ENCODE results near the gene CYP2U1.
A peak's percentile ranks its signal among the peaks of the same experiment; 100 is the strongest.
"Not testable (repeated sequence)": the region's sequence is repeated elsewhere in the genome, so short reads cannot be mapped to it uniquely, and the experiment has no call there.

Gene CYP2U1

DNA sequence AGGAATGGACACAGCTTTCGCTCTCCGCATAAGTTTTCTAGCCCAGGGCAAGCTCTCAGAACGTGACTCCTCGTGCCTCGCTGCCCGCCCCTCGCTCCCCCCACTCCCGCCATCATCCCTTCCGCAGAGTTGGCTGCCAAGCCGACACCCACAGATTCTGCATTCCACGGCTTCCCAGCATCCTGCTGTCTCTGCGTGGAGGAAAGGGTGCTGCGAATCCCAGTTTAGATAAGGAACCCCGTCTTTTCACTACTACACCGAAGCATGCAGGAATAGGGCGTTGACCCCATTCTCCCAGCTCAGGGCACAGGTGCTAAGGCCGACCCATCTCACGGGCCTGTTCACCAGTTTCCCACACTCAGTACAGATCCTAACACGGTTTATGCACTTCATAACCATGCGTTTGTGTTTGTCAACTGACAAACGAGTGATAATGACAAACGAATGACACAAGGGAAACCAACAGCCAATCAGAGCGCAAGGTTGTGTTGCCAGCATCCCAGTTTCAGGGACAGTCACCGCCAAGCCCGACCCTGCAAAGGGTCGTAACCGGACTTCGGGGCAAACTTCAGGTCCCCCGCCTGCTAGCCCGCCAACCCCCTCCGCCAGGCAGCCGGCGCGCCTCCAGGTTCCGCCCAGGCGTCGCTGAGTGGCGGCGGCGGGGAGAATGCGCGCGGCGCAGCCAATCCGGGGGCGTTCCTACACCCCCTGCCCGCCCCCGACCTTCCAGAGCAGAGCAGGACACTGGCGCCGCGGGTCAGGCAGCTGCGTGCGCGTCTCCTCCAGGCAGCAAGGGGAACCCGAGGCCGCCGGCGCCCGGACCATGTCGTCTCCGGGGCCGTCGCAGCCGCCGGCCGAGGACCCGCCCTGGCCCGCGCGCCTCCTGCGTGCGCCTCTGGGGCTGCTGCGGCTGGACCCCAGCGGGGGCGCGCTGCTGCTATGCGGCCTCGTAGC lies at the start of gene CYP2U1:
CYP2U1 (plus strand) TSS at position 729 of the 954 bp plus-strand sequence; CDS start at position 824, 95 bp downstream.
- DNase-seq, result peak; percentile 82 to 84

DNA sequence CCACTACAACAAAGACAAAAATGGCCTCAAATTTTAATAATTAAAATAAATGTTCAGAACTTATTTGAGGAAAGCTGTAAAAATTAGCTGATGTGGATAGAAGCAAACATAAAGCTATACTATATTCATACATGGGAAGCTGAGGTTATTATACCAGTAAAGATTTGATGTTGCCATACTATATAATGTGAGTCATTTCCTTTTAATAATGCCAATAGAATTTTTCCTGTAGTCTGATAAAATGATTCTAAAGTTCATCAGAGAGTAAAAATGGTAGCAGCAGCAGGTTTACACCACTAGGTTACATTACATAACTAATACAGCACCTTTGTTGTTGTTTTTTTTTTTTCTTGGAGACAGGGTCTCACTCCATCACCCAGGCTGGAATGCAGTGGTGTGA lies 45.5 kb upstream of the CYP2U1 start:
- DNase-seq, result no peak

DNA sequence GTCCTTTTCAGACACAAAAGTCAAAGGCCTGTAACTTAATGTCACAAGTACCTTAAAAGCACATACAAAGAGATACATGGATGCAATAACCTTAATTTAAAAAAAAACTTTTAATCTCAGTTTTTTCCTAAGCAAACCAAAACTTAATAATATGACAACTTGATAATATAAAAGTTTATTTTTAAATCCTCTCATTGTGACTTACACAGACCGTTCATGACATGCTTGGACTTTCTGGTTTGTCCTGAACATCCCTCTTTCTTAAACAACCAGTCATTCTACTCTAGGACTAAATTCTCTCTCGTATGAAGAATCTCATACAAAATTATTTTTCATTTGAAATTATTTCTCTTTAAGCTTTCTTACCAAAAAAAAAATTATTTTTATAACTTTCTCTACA lies 43.1 kb upstream of the CYP2U1 start:
- no peak for DNase-seq

DNA sequence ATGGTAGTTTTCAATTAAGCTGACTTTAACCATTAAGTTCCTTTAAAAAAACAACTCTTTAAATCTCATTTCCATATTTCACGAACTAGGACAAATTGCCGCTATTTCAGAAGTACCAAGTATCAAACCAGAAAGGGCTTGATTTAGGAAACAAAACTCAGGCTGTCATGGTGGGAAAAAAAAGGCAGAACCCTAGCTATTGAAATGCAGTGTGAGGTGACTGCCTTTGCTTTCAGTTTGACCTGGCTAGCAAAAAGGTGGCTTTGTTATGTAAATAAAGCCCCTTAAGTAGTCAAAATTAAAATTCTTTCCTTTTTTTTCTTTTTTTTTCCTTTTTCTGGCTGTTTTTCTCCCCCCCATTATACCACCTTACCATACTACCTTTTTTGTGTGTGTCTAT lies 40.6 kb upstream of the CYP2U1 start:
- DNase-seq, result no peak

DNA sequence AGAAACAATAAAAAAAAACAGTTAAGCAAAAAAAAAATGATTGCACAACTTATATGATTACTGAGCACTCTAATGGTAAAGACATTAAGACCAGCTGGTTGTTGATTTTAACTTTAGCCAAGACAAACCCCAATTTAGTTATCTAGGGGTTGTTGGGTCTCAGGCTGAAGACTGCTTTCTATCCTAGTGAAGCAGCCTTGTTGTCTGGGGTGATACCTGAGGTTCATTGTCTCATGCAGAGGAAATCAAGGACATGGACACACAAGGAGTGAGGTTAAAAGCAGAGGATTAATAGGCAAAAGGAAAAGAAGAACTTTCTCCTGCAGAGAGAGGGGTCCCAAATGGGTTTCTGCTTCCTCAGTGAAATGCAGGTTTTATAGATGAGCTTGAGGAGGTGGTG lies 40.0 kb upstream of the CYP2U1 start:
- no peak for DNase-seq

DNA sequence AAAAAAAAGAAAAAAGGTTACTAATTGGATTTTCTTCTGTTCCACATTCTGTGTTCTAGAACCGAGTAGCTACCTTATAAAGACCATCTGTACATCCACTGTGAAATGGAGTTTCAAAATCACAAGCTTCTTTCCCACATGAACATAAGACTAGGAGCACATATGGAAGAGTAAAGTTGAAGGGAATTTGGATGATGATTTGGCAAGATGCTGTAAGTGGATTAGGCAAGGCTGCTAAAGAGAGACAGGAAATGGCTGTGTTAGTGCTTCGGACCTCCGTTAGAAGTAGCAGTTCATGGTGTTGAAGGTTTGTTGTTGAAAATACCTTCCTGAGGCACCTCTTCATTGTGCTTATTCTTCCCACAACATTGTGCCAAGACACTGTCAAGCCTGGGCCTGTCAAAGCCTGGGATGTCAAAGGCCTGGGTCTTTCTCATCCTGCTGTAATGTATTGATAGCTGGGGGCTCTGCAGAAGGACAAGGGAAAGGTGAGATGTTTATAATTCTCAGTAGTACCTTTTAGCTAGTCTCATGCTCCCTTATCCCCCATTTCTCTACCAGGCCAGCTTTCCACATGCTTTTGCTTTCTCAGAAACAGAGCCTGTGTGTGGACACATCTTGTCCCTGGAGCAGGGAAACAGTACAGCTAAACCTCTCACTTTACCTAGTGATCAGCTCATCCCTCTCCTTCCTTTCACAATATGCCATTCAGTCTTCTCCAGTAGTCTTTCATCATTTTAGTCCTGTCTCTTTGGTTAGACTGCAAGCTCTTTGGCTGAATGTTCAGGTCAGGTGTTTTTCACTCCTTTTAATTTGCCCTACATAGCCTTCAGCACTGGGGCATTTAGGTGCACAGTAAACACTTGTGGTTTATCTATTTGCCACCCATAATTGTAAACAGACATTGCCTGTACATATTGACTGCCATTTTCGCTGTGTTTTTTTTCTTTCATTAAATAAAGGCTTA lies 37.9 kb upstream of the CYP2U1 start:
- DNase-seq, result no peak

DNA sequence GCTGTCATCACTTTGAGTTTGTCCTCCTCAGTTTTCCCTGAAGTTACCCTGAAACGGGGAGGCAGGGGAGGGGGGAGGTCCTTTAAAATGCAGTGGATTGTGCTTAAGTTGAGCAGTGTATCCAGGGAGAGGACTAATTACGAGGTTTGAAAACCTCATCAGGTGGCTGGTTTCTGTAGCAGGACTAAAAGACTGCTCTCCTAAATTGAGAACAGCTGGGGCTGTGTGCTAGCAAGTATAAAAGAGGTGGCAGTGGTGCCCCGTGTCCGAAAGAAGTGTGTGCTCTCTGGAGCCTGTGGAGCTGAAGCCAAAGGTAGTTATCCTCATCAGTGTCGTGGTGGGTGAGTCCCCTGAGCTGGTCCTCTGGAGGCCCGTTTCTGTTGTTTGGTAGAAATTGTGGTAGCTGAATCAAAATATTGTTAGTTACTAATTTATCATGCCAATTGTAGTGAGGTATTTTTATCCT lies 37.2 kb upstream of the CYP2U1 start:
- DNase-seq, result no peak

GRCh38 chr4:107896158-107896645 lies 35.1 kb upstream of the CYP2U1 start:
- DNase-seq, result no peak

DNA sequence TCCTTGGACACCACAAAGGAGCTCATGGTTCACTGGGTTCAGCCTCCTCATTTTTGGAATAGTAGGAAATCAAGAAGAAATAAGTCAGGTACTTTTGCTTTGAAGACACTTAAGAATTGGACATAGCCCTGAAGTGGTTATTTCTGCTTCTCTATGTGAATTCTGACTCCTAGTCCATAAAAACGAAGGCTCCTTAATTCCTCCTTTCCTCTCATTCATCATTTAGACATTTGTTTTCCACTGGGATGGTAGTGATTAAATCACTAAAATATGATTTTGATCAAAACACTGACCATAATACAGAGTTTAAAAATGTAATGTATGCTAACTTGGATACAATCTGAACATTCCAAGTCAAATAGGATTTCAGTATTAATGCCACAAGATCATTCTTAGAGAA lies 34.7 kb upstream of the CYP2U1 start:
- DNase-seq, result no peak

- no peak for DNase-seq
These were observed 33.5 kb upstream of the CYP2U1 start for GRCh38 chr4:107897823-107898222.

- no peak for DNase-seq
These were observed 31.3 kb upstream of the CYP2U1 start for GRCh38 chr4:107900067-107900466.

DNA sequence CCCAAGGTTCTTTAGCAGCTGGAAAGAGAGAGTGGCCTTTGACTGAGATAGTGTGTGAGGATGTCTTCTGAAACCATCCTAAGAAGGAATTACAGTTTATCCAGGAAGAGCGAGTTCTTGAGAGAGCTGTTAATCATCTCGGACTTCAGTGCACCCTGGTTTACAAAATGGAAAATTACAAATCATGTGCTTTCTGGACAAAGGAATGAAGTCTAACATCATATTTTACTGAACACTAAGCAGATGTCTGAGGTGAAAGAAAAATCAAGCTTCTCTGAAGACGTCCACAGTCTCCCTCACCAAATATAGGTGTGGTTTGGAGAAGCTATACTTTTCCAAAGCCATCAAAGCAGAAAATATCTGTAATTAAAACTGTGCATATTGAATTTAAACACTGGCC lies 30.8 kb upstream of the CYP2U1 start:
- DNase-seq, result no peak

DNA sequence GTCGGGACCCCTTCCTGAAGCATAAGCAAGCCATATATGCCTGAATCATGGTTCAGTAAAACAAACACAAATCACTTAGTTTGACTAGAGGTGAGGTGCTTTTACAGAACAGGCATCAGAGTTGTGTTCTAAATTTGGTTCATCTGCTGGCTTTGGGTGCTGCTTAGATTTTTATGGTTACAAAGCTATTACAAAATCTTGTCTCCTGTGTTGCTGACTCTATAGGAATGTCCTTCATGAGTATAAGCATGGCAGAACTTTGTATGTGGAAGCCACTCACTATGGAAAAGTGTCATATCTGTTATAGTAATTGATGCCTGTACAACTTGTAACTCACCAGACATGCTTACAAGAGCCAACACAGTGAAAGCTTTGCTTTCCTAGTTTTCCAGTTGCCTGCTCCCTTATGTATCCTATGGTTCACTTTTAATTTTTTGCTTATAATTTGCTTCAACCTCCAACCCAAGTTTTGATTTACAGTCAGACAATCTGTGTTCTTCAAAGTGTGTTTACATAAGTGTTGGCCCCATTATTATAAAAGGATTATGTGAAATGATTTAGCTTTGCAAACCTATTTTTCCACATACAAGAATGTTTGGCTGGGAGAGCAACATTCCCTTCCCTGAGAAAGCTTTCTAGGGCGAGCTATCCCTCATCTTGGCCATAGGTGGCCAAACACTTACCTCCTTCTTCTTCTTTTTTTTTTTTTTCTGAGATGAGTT lies 30.0 kb upstream of the CYP2U1 start:
- DNase-seq, result no peak

DNA sequence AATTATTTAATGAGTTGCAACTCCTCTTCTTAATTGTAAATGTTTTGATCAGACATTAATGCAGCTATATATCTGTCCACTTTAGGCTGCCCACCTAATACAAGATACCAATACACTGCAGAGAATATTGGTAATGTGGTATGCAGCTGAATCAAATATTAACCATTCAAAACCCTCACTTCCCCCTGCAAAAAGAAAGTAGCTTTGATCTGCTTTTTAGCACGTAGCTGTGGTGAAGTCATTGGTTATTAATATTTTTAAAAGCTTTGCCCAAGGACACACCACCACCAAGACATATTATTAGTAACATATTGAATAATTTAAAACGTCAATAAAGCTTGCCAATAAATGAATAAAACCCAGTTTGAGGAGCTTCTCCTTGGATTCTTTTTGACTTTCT lies 28.6 kb upstream of the CYP2U1 start:
- no peak for DNase-seq

DNA sequence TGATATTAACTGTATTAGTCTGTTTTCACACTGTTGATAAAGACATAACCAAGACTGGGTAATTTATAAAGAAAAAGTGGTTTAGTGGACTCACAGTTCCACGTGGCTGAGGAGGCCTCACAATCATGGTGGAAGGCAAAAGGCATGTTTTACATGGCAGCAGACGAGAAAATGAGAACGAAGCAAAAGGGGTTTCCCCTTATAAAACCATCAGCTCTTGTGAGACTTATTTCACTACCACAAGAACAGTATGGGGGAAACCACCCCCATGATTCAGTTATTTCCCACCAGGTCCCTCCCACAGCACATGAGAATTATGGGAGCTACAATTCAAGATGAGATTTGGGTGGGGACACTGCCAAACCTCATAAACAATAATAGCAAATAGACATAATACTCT lies 26.3 kb upstream of the CYP2U1 start:
- not testable (repeated sequence) for DNase-seq

DNA sequence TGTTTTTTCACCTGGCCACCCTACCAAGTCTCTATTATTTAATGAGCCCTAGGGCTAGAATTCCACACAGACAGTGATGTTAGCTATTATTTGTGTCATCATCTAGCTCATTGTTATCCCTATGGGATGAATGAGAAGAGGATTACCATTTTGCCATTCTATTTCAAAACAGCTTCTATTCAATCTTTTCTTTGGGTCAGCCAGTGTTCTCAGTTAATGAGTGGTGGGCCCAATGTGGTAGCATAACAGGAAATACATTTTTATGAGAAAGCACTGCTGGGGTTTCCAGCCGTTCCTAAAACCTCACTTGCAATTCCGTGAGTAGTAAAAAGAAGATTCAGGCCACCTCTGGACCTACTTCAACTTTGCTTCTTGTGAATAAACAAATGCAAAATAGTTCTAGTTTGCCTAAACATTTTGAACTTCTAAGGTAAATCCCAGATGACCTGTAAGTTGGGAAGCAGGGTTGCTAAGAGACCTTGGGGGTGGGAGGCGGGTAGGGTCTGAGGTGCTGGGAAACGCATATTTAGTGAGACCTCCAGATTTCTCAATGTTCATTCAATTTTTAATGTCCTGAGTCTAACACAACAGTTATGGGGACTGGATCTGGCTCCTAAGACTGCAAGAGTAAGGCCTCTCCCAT lies 24.8 kb upstream of the CYP2U1 start:
- DNase-seq, result no peak

DNA sequence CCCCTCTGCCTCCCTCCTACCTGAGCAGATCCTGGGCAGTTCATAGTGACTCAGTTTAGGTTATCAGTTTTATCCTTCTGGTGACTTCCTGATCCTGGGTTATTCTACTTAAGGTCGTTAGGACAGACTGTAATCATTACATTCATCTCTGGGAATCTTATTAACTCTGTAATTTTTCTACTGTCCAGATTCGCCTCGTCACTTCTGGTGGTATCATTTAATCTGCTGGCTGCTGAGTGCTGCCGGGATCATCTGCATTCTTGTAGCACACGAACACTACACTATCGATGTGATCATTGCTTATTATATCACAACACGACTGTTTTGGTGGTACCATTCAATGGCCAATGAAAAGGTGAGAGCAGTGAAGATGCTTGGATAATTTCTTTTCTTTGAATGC lies 23.0 kb upstream of the CYP2U1 start:
- no peak for DNase-seq

DNA sequence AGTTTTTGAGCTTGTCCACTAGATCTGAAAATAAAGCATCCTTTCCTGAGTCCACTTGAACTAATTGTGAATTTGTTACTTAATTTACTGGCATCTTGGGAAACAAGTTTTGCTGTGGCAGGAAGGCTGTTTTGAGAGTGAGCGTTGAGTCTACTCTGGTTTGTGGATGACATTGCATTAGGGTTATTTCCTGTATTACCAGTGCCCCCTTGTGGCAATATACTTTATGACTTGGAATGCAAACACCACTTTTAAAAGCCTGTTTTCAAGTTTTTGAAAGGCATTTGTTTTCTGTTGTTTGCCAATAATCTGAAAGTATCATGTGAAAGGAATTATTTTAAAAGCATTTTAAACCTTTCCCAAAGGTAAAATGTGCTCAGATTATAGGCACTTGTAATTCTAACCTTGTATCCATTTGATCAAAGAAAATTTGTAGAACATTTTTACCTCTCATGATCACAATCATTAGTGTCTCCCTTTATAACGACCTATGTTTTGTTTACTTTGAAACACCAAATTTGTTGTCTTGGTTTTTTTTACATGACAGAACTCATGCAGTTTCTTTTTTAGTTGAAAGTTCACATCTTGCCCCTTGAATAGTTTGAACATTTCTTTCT lies 18.0 kb upstream of the CYP2U1 start:
- peak; percentile 13 to 67 for DNase-seq

GRCh38 chr4:107915220-107915619 lies 16.1 kb upstream of the CYP2U1 start:
- no peak for DNase-seq

GRCh38 chr4:107916623-107917022 lies 14.7 kb upstream of the CYP2U1 start:
- DNase-seq, result no peak

GRCh38 chr4:107917500-107917899 lies 13.8 kb upstream of the CYP2U1 start:
- no peak for DNase-seq

All from CD4-positive, alpha-beta T cell treated with Interleukin-1 beta for 1 hour (primary cell).